Adrenal gland (tissue), 5 donors: ENCODE results near the gene AMMECR1.

Source experiments
- POLR2A ChIP-seq, 2 donors: fragments of 450-650 bp; IDR thresholded peaks; one replicate each; pipeline ENCODE4 v1.6.1; 2017; ENCODE audit warnings: antibody characterized with exemption in 2 of 2, mild to moderate bottlenecking in 2 of 2, moderate library complexity in 1 of 2
- TF ChIP-seq, protein P1 (sequence below), 6 experiments: fragments of 450-650 bp in 4 of 6; fragments of 200-600 bp in 2 of 6; sonication (generic) in 1 of 6; IDR thresholded peaks; 1 replicate in 5 of 6; 2 replicates in 1 of 6; pipeline versions ENCODE4 v1.5.1 to v1.8.0; 2016 to 2021; ENCODE audit warnings: antibody characterized with exemption in 6 of 6, mild to moderate bottlenecking in 2 of 6, moderate library complexity in 1 of 6
- donor health status: DM: no; HTN: no; CAD: no.

DNA sequence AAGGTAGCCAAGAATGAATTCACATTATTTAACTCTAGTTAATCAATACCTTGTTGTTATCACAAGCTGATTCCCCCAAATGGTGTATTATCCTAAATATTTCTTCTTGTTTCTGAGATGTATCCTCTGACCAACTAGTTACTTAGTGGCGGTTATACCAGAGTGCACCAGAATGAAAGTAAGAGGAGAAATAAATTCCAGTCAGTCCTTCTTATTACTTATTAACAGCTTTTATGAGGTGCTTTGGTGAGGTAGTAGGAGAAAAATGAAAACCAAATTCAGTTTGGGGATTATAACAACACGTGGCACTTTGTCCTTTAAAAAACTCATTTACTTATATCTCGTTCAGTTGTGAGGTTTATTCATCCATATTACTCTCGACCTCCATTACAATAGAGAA lies 101.9 kb downstream of the AMMECR1 start:
- no peak for TF ChIP-seq POLR2A (IDR thresholded peaks at IDR 0.05)
- TF ChIP-seq, protein P1, sequence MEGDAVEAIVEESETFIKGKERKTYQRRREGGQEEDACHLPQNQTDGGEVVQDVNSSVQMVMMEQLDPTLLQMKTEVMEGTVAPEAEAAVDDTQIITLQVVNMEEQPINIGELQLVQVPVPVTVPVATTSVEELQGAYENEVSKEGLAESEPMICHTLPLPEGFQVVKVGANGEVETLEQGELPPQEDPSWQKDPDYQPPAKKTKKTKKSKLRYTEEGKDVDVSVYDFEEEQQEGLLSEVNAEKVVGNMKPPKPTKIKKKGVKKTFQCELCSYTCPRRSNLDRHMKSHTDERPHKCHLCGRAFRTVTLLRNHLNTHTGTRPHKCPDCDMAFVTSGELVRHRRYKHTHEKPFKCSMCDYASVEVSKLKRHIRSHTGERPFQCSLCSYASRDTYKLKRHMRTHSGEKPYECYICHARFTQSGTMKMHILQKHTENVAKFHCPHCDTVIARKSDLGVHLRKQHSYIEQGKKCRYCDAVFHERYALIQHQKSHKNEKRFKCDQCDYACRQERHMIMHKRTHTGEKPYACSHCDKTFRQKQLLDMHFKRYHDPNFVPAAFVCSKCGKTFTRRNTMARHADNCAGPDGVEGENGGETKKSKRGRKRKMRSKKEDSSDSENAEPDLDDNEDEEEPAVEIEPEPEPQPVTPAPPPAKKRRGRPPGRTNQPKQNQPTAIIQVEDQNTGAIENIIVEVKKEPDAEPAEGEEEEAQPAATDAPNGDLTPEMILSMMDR (IDR thresholded peaks at IDR 0.05): no peak
